ENCODE results near the gene AASS.

GRCh38 chr7:122073635-122074034 is 70.4 kb downstream of the AASS start:
- TF ChIP-seq, protein P1, sequence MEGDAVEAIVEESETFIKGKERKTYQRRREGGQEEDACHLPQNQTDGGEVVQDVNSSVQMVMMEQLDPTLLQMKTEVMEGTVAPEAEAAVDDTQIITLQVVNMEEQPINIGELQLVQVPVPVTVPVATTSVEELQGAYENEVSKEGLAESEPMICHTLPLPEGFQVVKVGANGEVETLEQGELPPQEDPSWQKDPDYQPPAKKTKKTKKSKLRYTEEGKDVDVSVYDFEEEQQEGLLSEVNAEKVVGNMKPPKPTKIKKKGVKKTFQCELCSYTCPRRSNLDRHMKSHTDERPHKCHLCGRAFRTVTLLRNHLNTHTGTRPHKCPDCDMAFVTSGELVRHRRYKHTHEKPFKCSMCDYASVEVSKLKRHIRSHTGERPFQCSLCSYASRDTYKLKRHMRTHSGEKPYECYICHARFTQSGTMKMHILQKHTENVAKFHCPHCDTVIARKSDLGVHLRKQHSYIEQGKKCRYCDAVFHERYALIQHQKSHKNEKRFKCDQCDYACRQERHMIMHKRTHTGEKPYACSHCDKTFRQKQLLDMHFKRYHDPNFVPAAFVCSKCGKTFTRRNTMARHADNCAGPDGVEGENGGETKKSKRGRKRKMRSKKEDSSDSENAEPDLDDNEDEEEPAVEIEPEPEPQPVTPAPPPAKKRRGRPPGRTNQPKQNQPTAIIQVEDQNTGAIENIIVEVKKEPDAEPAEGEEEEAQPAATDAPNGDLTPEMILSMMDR (IDR thresholded peaks at IDR 0.05) = no peak
- TF ChIP-seq EP300 (IDR thresholded peaks at IDR 0.05) = no peak
